WERI-Rb-1 (cell line): ENCODE results near the gene PON2.

Experiments
- DNase-seq: peaks from one replicate; pipeline ENCODE4 v3.0.0-alpha.2; 2020
- H3K27ac ChIP-seq: fragments of 250-450 bp; sonication (Bioruptor Pico); 2 replicates; pipeline ENCODE4 v1.5.1; 2020; ENCODE audit warnings: mild to moderate bottlenecking, moderate library complexity
- H3K27me3 ChIP-seq: fragments of 250-450 bp; sonication (Bioruptor Pico); 2 replicates; pipeline ENCODE4 v1.5.1; 2021; ENCODE audit warnings: mild to moderate bottlenecking, low read depth, moderate library complexity; ENCODE audit not compliant: insufficient read depth, severe bottlenecking
- H3K36me3 ChIP-seq: fragments of 250-450 bp; sonication (Bioruptor Pico); 2 replicates; pipeline ENCODE4 v1.5.1; 2020; ENCODE audit warnings: mild to moderate bottlenecking, moderate library complexity
- H3K4me3 ChIP-seq: 2 replicates; pipeline ENCODE4 v1.5.1; 2011; ENCODE audit warnings: low read depth, mild to moderate bottlenecking, control low read depth, low read length
- H3K9me3 ChIP-seq: fragments of 250-450 bp; sonication (Bioruptor Pico); 2 replicates; pipeline ENCODE4 v1.5.1; 2021; ENCODE audit warnings: mild to moderate bottlenecking, moderate library complexity; ENCODE audit not compliant: severe bottlenecking
- TF ChIP-seq, protein P1 (sequence below): IDR thresholded peaks from 2 replicates; pipeline ENCODE4 v1.5.1; 2011; ENCODE audit warnings: low read depth, mild to moderate bottlenecking, control low read depth, inconsistent platforms, low read length

PON2 gene

DNA sequence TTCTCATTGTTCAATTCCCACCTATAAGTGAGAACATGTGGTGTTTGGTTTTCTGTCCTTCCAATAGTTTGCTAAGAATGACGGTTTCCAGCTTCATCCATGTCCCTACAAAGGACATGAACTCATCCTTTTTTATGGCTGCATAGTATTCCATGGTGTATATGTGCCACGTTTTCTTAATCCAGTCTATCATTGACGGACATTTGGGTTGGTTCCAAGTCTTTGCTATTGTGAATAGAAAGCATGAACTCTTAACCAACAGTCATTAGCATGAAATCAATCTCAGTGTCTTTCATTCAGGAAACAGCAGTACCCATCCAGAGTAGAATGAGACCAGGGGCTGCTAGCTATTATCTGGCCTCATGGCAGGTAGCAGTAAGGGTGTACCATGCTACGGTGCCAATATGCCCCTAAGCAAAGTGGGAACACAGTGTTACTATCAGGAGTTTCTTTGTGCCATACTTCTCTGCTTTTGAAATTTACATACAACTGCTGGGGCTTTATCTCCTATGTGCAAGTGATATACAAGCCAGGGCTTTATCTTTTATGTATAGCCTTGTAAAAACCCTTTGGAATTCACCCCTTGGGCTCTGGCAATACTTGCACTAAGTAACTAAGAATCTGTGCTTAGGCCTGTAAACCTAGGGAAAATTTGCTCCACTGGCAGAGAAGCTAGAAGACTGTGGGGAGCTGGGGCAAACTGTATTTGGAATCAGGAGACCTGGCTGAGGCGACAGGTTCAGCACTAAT is 5.4 kb downstream of the PON2 start:
- Histone ChIP-seq H3K36me3 (no peaks in the 10 kb centered on the region), H3K4me3 (no peak overlapping the region), H3K27ac (no peak overlapping the region), H3K27me3 (no peaks in the 10 kb centered on the region), H3K9me3 (no peaks in the 10 kb centered on the region)
- TF ChIP-seq, protein P1, sequence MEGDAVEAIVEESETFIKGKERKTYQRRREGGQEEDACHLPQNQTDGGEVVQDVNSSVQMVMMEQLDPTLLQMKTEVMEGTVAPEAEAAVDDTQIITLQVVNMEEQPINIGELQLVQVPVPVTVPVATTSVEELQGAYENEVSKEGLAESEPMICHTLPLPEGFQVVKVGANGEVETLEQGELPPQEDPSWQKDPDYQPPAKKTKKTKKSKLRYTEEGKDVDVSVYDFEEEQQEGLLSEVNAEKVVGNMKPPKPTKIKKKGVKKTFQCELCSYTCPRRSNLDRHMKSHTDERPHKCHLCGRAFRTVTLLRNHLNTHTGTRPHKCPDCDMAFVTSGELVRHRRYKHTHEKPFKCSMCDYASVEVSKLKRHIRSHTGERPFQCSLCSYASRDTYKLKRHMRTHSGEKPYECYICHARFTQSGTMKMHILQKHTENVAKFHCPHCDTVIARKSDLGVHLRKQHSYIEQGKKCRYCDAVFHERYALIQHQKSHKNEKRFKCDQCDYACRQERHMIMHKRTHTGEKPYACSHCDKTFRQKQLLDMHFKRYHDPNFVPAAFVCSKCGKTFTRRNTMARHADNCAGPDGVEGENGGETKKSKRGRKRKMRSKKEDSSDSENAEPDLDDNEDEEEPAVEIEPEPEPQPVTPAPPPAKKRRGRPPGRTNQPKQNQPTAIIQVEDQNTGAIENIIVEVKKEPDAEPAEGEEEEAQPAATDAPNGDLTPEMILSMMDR, result no peak
- no peak for DNase-seq

DNA sequence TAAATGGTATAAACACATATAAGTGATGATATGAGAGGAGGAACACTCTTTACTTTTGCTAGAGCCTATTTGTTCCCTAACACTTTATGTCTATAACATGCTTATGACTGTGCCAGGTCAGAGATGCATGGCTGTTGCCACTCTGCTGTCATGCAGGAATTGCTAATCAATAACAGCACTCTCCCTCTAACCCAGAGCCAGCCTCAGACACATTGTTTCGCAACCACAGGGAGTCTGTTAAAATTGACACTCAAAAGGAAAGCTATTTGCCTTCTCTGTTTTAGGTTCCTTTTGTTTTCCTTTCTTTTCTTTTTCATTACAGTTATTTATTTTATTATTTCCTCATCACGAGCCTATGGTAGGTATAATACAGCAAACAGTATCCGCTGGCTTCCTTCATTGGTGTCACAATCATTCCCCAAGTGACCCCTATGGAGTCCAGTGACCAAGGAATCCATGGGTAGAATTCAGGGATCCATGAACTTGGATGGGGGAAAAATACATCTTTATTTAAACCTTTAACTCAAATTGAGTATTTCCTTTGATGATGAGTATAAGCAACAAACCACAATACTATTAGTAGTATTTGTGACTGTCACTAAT is 6.8 kb downstream of the PON2 start:
- DNase-seq, result no peak
- H3K9me3 ChIP-seq, result no peaks in the 10 kb centered on the region
- no peaks in the 10 kb centered on the region for H3K27me3 ChIP-seq
- H3K4me3 ChIP-seq, result no peak overlapping the region
- TF ChIP-seq, protein P1, result no peak
- H3K36me3 ChIP-seq, result no peaks in the 10 kb centered on the region
- H3K27ac ChIP-seq, result no peak overlapping the region

DNA sequence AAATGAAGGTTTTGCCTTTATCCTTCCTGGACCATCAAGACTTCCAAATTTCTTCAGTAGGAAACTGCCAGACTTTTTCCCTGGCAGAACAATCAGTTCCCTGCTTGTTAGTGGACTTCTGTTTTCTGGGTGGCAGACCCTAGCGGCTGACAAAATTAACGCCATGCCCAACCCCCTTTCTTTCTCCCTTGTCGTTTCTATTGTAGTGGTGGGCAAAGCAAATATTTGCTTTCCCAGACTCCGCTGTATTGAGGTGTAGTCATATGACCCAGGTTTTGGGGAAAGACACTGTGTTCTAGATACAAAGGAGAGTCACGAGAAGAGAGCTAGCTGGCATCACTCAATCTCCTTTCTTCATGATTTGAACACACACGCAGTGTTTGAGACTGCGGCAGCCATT is 7.7 kb downstream of the PON2 start:
- TF ChIP-seq, protein P1, result no peak
- H3K4me3 ChIP-seq, result no peak overlapping the region
- H3K27me3 ChIP-seq, result no peaks in the 10 kb centered on the region
- no peak overlapping the region for H3K27ac ChIP-seq
- DNase-seq, result no peak
- no peaks in the 10 kb centered on the region for H3K9me3 ChIP-seq
- no peaks in the 10 kb centered on the region for H3K36me3 ChIP-seq

DNA sequence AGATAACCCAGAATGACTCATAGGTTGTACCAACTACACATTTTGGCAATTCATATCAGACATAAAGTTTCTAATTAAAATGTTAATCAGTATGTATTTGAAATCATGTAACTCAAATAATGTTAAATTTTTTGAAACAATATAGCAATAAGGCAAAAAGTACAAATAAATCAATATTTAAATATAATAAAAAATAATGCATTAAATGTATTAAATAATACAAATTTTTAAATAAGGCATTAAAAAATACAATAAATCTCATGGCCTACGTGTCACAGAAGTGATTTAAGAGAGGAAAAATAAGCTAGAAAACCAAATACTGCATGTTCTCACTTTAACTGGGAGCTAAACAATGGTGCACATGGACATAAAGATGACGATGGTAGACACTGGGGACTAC is 9.1 kb downstream of the PON2 start:
- no peak overlapping the region for H3K4me3 ChIP-seq
- no peaks in the 10 kb centered on the region for H3K36me3 ChIP-seq
- no peak for DNase-seq
- no peaks in the 10 kb centered on the region for H3K9me3 ChIP-seq
- TF ChIP-seq, protein P1, result no peak
- no peak overlapping the region for H3K27ac ChIP-seq
- no peaks in the 10 kb centered on the region for H3K27me3 ChIP-seq

DNA sequence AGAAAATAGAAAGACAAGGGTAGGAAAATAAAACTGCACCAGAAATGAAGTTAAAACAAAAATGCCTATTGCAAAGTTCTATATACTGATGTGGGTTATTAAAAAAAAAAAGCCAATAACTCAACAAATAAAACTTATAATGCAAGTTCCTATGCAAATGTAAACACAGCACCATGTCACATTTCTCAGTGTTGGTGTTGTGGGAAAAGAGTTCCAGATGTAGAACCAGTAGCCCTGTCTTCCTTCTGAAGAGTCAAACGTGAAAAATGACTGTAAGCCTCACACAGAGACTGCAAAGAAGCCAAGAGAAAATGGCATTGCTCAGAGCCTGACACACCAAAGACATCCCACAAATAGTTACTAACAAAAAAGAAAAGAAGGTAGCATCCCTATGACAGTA is 10.1 kb downstream of the PON2 start:
- no peak for DNase-seq
- Histone ChIP-seq H3K9me3 (no peaks in the 10 kb centered on the region), H3K27me3 (no peaks in the 10 kb centered on the region), H3K4me3 (no peak overlapping the region), H3K36me3 (no peaks in the 10 kb centered on the region), H3K27ac (no peak overlapping the region)
- TF ChIP-seq, protein P1, result no peak
